ENCODE measurements around the gene FUT7.

Gene FUT7

GRCh38 chr9:137077758-137078693 lies 46.1 kb upstream of the FUT7 start:
- Histone ChIP-seq H3K4me1 (ENCODE audit: control insufficient read depth in 1 of 2, insufficient read depth in 1 of 2, low read depth in 1 of 2, low read length in 1 of 2) (peaks cover 30 to 32% of the 10 kb centered on the region in 2 experiments), H3K36me3 (no peaks in the 10 kb centered on the region), H3K27me3 (peaks cover 60% of the 10 kb centered on the region), H3K27ac (no peak overlapping the region), H3K4me3 (ENCODE audit: low read depth in 1 of 2, low read length in 1 of 2) (peak overlapping the region; percentile 28 to 32), H3K9me3 (no peaks in the 10 kb centered on the region)
- TF ChIP-seq CTCF (IDR thresholded peaks at IDR 0.05), result no peak

- Histone ChIP-seq H3K4me1 (ENCODE audit: control insufficient read depth in 1 of 2, insufficient read depth in 1 of 2, low read depth in 1 of 2, low read length in 1 of 2) (peaks cover 39 to 40% of the 10 kb centered on the region in 2 experiments), H3K9me3 (no peaks in the 10 kb centered on the region), H3K4me3 (ENCODE audit: low read depth in 1 of 2, low read length in 1 of 2) (peak within 1 kb of the TSS; percentile 28 to 32), H3K27me3 (peaks cover 60% of the 10 kb centered on the region), H3K27ac (no peak within 1 kb of the TSS), H3K36me3 (no peaks in the 10 kb centered on the region)
- no peak for TF ChIP-seq CTCF (IDR thresholded peaks at IDR 0.05)
Measured at GRCh38 chr9:137077010-137077747, 45.3 kb upstream of the FUT7 start, which contains the start of gene UAP1L1. Gene UAP1L1, plus strand, starts transcription at chr9:137077517. Its CDS starts 16 bp downstream, at chr9:137077533.

- Histone ChIP-seq H3K27me3 (peaks cover 61% of the 10 kb centered on the region), H3K4me1 (ENCODE audit: control insufficient read depth in 1 of 2, insufficient read depth in 1 of 2, low read depth in 1 of 2, low read length in 1 of 2) (peaks cover 44 to 46% of the 10 kb centered on the region in 2 experiments), H3K36me3 (no peaks in the 10 kb centered on the region), H3K9me3 (no peaks in the 10 kb centered on the region), H3K27ac (no peak overlapping the region), H3K4me3 (ENCODE audit: low read depth in 1 of 2, low read length in 1 of 2) (peak overlapping the region in 1 of 2 experiments; percentile 20)
- TF ChIP-seq CTCF (IDR thresholded peaks at IDR 0.05), result no peak
Measured at GRCh38 chr9:137076636-137077009, 44.7 kb upstream of the FUT7 start.

- Histone ChIP-seq H3K27me3 (peaks cover 72% of the 10 kb centered on the region), H3K4me3 (ENCODE audit: low read depth in 1 of 2, low read length in 1 of 2) (no peak overlapping the region), H3K27ac (no peak overlapping the region), H3K4me1 (ENCODE audit: control insufficient read depth in 1 of 2, insufficient read depth in 1 of 2, low read depth in 1 of 2, low read length in 1 of 2) (peaks cover 56 to 57% of the 10 kb centered on the region in 2 experiments), H3K9me3 (no peaks in the 10 kb centered on the region), H3K36me3 (no peaks in the 10 kb centered on the region)
- TF ChIP-seq CTCF (IDR thresholded peaks at IDR 0.05), result no peak
Measured at GRCh38 chr9:137075275-137075775, 43.4 kb upstream of the FUT7 start.

- no peak for TF ChIP-seq CTCF (IDR thresholded peaks at IDR 0.05)
Measured at GRCh38 chr9:137074657-137075274, 42.9 kb upstream of the FUT7 start.

More at GRCh38 chr9:137074657-137075274, 42.9 kb upstream of the FUT7 start:
- Histone ChIP-seq H3K4me3 (ENCODE audit: low read depth in 1 of 2, low read length in 1 of 2) (no peak overlapping the region), H3K27me3 (peaks cover 72% of the 10 kb centered on the region), H3K4me1 (ENCODE audit: control insufficient read depth in 1 of 2, insufficient read depth in 1 of 2, low read depth in 1 of 2, low read length in 1 of 2) (peaks cover 58 to 61% of the 10 kb centered on the region in 2 experiments), H3K36me3 (no peaks in the 10 kb centered on the region), H3K9me3 (no peaks in the 10 kb centered on the region), H3K27ac (no peak overlapping the region)
